Activated T-cell treated with anti-CD3 and anti-CD28 coated beads for 24 hours (primary cell): ENCODE data around the gene NOSIP.

Experiments used
- DNase-seq: peaks from one replicate; pipeline ENCODE4 v3.0.0-alpha.2; 2020; ENCODE audit warnings: low read depth

The NOSIP gene

GRCh38 chr19:49570997-49571676 is 9.2 kb downstream of the NOSIP start:
- no peak for DNase-seq

DNA sequence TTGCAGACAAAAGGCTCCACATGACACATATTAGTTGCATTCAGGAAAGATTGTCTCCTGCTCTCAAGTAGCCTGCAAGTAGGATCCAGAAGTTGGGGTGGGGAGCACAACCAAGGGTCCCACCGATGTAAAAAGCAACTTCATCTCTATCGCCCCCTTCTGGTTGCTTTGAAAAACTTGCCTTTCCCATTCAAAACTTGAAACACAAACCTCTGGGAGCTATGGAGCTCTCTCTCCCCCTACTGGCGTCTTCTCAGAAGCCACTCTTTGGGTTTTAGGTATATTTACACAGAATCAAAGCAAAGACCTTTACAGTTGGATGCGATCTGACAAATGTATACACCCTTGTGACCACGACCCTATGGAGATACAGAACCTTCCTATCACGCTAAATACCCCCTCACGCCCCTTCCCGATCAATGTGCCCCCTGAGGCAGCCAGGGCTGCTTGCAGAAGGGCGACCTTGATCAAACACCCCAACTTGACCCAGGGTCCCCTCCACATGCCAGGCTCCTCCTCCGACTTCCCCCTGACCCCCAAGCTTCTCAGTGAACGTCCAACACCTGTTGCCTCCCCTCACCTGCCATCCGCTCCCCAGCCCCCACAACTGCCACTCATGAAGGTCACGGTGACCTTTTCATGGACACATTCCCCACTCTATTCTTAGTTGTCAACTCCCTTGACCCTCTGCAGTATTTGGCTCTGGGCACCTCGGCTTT is 10.1 kb downstream of the NOSIP start:
- peak; percentile 62 for DNase-seq

DNA sequence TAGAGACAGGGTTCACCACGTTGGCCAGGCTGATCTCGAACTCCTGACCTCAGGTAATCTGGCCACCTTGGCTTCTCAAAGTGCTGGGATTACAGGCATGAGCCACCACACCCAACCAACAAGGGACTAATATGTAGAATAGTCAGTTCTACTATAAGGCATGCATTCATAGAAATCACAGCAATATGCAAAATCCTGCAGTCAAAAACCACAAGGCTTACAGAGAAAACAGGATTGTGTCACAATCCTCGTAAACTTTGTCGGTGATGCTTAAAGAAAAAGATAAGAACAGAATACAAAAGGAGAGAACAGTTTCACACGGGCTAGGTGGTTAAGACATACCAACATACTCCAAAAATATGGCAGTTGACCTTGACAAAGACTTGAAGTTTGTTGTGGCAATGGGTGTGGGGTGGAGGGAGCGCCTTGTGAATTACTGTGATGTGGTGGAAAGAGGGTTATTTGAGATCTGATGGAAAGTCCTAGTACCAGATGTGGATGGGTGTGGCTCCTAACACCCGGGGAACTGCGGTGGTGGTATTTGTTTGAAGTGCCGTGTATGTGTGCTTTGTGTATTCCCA is 12.4 kb downstream of the NOSIP start:
- DNase-seq, result no peak

DNA sequence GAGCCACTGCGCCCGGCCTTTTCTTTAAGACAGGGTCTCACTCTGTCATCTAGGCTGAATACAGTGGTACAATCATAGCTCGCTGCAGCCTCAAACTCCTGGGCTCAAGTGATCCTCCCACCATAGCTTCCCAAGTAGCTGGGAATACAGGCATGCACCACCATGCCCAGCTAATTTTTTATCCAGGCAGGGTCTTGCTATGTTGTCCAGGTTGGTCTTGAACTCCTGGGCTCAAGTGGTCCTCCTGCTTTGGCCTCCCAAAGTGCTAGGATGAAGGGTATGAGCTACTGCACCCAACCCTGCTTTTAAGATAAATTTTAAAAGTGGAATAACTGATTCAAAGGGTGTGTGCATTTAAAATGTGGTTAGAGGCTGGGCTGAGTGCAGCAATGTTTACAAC is 14.1 kb downstream of the NOSIP start:
- no peak for DNase-seq

DNA sequence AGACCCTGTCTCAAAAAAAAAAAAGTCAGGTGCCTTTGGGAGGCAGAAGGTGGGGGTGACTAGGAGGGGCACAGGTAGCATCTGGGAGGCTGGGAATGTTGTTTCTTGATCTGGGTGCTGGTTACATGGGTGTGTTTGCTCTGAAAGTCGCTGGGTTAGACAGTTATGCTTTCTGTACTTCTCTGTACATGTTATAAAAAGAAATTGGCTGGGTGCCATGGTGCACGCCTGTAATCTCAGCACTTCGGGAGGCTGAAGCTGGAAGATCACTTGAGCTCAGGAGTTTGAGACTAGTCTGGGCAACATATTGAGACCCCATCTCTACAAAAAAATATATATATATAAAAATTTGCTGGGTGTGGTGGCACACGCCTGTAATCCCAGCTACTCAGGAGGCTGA is 15.1 kb downstream of the NOSIP start:
- no peak for DNase-seq

DNA sequence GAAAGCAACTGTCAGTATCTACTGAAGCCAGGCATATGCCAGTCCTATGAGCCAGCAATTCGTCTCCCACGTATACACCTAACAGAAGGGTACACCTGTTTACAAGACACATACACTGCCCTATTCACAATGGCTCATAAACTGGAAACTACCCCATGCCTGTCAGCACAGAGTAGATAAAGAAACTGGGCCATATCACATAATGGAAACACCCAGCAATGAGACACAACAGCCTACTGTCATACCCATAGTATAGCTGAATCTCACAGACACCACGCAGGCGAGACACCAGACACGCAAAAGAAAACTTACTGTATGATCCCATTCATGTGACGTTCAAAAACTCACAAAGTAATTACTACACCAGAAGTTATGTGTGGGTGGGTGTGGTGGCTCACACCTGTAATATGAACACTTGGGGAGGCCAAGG is 15.7 kb downstream of the NOSIP start:
- DNase-seq, result no peak

GRCh38 chr19:49560358-49560900 is 19.9 kb downstream of the NOSIP start:
- no peak for DNase-seq

- DNase-seq, result no peak
Observed at GRCh38 chr19:49559928-49560327, 20.4 kb downstream of the NOSIP start.

DNA sequence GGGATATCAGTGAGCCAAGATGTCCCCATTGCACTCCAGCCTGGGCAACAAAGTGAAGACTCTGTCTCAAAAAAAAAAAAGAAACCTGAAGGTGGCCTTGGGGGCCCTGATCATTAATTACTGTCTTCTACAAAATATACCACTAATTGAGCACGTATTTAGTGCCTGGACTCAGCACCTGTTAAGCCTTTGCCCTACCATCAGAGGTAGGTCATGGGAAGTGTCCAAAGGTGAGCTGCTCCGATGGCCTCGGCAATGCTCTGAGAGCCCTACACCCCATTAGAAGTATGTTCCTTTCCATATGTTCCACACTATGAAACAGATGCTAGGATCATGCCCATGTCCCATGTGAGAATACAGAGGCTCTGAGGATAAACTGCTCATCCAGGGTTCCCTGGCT is 20.9 kb downstream of the NOSIP start:
- DNase-seq, result no peak

DNA sequence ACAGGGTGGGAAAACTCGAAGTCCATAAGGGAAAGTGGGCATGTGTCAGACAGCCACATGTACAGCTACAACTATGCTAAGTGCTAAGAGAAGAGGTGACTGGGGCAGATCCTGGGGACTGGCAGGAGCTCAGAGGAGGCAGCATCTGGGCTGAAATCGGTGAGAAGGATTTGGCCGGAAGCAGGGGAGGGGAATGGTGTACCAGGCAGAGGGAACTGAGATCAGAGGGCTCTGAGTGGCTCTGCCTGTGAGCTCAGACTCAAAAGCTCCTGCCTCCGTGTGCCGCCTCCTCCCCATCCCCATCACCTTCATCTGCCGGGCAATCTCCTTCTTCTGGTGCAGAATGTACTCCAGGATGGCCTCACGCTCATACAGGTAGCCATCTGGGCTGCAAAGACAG is 21.8 kb downstream of the NOSIP start:
- DNase-seq, result no peak

GRCh38 chr19:49557641-49558325 is 22.6 kb downstream of the NOSIP start:
- no peak for DNase-seq

GRCh38 chr19:49556412-49557398 is 23.7 kb downstream of the NOSIP start:
- DNase-seq, result no peak

GRCh38 chr19:49555600-49556411 is 24.6 kb downstream of the NOSIP start:
- DNase-seq, result peak; percentile 67

GRCh38 chr19:49554701-49555181 is 25.6 kb downstream of the NOSIP start:
- no peak for DNase-seq

- peak; percentile 64 for DNase-seq
Observed at GRCh38 chr19:49553451-49554271, 26.7 kb downstream of the NOSIP start.

GRCh38 chr19:49552749-49553148 is 27.6 kb downstream of the NOSIP start:
- DNase-seq, result no peak

DNA sequence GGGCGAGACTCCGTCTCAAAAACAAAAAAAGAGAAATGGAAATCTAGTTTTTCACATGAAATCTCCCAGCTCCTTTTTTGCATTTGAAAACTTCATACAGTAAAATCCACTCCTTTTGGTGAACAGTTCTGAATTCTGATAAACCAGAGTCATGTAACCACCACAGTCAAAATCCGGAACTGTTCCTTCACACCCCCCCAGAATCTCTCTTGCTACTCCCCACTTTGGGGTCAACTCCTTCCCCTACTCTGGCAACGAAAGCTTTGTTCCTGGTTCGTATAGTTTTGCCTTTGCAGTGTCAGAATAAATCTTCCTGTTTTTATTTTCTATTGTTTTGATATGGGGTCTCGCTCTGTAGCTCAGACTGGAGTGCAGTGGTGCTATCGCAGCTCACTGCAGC is 28.8 kb downstream of the NOSIP start:
- no peak for DNase-seq

DNA sequence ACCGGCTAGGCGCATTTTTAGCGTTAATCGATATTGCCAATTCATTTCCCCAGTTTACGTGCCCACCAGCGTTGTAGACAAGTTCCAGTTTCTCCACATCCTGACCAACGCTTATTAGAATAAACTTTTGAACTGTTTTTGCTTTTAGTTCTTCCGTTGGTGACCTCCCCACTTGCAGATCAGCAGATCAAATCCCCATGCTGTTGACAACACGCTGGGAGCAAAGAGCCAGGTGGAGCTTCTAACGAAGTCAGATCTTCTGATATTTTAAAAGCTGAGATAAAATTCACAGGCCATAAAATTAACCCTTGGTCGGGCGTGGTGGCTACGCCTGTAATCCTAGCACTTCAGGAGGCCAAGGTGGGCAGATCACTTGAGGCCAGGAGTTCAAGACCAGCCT is 31.3 kb downstream of the NOSIP start:
- no peak for DNase-seq

- peak; percentile 64 for DNase-seq
Observed at GRCh38 chr19:49546825-49547565, 33.4 kb downstream of the NOSIP start.
